ELF-1 (cell line): ENCODE results near the gene ASTL.
A peak's percentile ranks its signal among the peaks of the same experiment; 100 is the strongest.

Experiments used
- DNase-seq: peaks from one replicate; pipeline ENCODE4 v3.0.0-alpha.2; 2016; ENCODE audit warnings: low read depth, low spot score

ASTL gene

DNA sequence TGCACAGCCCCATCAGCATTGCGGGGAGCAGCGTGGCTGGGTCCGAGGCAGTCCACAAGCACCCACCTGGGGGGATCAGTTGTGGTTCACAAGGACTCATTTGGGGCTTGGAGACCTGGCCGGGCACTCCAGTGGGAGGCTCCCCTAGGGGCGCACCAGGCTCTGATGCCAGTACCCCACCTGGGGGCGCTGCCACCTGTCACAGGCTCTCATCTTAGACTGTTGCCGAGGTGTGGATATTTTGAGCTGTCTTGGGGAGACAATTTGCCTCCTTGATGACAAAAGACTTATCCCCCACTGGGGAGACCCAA is 25.0 kb downstream of the ASTL start:
- DNase-seq = no peak

DNA sequence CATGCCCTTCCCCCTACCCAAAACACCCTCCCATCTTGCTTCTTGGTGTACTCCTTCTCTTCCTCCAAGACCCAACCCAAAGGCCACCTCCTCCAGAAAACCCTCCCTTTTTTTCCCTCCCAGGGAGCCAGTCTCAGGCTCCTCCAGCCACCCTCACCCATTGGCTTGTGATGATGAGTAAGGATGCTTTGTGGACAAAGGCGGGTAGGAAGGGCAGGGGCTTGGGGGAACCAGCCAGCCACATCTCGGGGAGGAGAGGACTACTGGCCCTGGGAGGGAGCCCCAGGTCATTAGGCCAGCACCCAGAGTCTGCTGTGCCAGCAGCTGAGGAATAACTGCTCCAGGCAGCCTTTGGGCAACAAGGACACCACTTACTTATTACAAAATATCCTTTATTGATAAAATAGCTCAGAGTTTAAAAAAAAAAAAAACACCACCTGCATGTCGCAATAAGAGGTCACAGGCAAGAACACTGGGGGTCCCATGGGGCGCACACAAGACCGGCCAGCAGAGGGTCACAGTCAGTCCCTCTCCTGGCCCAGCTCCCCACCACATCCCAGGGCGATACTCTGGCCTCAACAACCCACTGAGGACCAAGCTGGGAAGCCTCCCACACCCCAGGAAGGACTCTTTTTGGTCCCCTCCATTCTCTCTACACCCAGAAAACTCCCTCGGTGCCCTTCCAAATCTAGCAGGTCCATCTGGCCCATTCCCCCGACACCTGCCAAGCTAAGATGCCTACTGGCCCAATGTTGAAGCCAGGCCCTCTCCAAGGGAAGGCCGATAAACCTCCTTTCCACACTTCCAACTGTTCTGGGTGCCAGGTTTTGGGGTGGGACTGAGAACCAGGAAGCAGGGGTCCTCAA is 25.6 kb downstream of the ASTL start:
- DNase-seq = peak; percentile 39

DNA sequence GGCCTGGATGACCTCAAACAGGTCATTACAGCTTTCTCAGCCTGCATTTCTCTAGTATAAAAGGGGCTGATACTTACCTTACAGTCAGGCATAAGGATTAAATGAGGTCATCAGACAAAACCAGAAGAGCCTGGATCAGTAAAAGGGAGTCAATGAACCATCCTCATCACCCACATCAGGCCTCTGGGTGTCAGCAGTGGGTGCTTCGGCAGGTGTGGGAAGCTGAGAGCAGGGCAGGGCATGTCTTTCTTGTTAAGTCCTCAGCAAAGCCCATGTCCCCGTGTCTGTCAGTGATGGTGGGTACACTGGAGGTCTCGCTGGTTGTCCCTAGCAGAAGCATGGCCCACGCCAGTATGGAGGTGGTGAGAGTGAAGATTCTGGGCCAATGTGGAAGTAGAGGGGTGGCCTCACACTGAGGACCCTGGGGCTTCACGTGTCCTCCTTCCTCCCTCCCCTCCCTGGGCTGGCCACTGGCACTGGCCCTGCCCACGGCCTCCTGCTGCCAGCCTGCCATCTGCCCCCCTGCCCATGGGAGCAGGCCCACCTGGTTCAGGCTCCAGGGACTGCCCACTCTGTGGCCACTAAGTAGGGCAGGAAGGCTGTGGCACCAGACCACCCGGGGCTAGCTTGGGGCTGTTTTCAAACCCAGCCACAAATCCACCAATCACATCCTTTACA is 26.3 kb downstream of the ASTL start:
- no peak for DNase-seq

DNA sequence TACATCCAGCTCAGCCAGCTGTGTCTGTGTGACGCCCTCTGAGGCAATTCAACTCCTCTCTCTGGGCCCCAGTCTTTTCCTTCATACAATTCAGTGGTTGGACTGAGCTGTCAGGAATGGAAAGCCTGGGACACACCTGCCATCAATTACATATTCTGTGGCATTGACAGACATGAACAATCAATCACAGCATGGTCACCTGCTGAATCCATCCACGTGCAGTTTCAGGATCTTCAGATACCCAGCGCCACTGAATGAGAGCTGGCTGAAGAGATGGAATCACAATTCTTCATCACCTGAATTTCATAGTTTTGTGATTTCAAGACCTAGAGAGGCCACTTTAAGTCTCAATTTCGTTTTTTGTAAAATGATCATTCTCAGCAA is 27.1 kb downstream of the ASTL start:
- DNase-seq = no peak

DNA sequence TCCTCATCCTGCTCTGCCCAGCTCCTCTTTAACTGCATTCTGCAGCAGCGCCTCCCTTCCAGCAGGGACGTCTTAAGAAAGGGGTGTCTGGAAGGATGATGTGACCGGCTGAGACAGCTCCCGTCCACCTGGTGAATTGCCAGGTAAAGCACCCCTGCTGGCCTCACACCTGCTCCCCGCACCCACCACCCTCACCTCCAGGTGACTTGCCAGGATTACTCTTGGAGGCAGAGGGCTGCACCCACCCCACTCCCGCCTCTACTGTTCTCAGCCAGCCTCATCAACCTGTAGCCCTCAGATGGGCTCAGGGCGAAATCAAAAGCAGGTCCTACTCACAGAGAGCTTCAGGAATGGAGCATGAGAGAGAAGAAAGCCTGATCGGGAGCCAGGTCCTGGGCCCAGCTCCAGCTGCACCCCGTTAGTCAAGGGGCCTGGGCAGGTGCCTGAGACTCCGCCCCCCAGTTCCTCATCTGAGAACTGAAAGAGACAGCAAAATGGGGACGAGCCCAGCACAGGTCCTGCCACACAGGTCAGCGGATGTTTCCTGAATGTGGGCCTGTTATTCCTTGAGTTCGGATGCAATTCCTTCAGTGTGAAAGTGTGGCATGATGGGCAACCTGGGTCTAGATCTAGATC is 27.6 kb downstream of the ASTL start:
- DNase-seq = no peak

DNA sequence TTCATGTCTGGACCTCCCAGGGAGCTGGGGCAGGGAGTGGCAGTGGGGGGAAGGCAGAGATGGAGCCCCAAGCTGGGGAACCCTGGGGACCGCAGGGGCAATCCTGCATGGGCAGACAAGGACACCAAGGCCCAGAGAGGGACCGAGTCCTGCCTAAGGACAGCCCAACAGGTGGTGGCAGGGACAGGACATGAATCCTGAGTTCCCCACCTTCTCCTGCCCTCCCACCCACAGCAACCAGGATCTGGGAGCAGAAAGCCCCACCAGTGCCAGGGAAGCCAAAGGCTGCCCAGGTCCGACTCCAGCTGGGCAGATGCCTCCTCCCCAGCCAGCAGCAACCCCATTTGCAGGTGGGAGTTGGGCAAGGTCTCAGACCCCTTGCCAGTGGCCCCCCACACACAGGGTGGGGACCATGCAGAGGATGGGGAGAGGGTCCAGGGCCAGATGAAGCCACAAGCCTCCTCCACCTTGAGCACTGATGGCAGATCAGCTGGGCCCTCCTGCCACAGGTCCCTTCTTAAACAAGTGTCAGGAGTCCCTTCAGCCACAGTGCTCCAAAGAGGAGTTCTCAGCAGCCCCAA is 28.3 kb downstream of the ASTL start:
- no peak for DNase-seq

DNA sequence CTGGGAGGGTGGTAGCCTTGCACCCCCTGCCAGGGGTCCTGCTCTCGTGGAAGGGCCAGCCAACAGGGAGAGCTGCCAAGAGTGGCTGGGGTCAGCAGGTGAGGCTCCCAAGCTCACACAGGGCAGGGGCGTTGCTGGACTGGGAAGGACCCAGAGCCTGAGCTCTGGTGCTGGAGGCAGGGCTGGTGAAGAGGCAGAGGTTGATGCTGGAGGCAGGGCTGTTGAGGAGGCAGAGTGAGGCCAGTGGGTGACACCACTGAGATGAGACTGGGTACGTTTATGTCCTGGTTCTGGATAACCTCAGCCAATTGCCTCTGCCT is 29.0 kb downstream of the ASTL start:
- DNase-seq = no peak

DNA sequence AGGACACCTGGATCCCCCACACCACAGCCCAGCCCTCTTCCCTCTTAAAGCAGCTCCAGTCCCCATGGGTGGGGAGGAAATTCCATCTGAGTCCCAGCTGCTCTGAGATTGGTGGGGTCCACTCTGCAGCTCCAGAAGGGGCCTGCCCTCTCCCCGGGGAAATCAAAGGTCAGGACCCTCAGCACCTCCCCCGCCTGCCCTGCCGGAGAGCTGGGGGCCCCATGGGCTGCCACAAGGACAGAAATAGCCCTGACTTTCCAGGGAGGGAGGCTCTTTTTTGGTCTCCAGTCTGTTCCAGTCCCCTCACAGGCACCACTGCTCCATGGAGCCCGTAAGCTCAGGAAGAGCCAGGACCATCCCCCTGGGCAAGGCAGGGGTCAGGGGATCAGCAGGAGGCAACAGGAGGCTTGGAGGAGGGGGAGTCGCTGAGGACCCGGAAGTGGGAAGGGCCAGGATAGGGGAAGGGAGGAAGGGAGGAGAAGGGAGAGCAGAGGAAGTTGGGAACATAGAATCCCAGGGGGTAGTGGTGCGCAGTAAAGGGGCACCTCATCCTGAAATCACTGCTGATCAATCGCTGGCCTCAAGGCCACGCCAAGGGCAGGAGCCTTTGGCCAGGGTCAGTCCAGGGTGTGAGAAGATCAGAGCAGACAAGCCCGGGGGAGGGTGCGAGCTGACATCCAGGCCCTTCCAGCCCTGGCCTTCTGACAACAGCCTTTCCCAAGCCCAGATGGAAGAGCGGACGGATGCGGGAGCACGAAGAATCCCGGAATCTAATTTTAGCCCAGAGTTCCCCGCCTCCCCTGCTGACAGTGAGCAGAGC is 29.6 kb downstream of the ASTL start:
- DNase-seq = peak; percentile 61

DNA sequence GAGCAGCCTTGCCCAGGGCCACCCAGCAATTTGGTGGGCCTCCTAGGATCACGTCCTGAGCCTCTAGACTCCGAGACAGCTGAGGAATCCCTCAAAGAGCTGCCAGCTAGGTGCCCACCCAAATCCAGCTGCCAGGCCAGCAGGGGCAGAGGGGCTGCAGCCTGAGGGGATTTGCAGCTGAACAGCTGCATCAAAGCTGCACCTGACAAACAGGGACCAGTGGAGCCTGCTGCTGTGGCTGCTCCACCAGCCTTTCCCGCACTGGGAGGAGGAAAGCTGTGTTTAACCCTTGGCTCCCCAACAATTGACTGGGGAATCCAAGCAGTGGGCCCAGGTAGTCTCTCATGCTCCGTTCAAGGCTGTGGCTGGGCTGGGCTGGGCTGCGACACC is 30.2 kb downstream of the ASTL start:
- DNase-seq = no peak

DNA sequence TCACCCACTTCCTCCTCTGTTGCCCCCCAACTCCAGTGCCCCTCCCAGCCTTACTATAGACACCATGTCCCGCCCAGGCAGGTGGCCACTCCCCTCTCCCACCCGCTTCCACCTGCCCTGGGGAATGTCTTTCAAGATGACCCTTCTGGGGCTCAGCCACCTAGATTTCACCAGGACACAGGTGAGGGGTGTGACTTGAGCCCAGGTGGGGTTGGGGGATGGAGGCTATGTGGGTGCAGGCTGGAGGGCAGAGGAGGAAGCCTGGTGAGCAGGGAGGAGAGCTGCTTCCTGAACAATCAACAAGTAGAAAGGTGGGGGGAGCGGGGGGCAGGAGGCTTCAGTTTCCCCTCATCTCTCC is 30.6 kb downstream of the ASTL start:
- no peak for DNase-seq

DNA sequence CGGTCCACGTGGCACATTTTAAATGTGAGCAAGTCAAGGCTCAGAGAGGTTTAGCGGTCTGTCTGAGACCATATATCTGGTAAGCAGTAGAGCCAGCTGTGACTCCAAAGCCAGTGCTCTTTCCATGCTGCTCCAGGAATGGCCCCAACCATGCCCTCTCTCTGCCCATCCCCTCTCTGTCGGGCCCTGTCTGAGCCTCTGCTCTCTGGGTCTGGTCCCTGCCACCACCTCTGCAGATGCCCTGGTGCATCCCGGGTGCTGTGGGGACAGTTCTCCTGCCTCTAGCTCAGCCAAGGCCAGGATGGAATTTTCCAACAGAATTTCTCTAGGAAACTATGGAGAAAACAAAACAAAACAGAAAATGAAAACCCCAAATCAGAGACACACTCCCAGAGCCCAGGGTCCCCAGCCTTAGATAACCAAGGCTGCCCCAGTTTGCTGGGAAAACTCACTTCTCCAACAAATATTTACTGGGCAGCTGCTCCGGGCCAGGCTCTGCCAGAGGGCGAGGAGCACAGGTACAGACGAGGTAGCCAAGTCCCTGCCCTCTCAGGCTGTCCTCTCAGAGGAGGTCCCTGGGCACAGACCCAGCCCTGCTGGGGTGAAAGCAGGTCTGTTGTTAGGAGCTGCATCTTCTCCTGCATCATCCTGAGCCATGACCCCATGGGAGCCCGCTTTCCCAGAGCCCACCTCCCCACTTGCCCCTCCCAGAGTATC is 31.2 kb downstream of the ASTL start:
- DNase-seq = no peak

DNA sequence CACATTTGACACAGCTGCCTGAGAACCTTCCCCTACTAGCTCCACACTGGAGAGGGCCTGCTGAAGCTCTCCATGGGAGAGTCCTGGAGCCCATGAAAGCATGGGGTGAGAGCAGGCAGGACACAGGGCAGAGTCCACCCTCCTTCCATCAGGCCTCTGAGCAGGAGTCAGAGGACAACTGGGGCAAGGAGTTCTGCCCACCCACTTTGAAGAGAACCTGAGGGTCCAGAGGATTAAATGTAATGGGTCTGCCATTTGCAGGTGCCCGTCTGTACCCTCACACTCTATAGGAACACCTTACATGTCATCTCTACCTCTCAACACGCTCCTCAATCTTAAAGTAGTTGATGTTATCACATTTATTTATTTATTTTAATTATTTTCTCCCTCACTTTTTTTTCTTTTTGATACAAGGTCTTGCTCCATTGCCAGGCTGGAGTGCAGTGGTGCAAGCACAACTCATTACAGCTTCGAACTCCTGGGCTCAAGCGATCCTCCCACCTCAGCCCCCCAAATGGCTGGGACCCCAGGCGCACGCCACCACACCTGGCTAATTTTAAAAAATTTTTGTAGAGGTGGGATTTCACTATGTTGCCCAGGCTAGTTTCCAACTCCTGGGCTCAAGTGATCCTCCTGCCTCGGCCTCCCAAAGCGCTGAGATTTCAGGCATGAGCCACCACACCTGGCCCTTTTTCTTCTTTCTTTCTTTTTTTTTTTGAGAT is 32.1 kb downstream of the ASTL start:
- DNase-seq = no peak

DNA sequence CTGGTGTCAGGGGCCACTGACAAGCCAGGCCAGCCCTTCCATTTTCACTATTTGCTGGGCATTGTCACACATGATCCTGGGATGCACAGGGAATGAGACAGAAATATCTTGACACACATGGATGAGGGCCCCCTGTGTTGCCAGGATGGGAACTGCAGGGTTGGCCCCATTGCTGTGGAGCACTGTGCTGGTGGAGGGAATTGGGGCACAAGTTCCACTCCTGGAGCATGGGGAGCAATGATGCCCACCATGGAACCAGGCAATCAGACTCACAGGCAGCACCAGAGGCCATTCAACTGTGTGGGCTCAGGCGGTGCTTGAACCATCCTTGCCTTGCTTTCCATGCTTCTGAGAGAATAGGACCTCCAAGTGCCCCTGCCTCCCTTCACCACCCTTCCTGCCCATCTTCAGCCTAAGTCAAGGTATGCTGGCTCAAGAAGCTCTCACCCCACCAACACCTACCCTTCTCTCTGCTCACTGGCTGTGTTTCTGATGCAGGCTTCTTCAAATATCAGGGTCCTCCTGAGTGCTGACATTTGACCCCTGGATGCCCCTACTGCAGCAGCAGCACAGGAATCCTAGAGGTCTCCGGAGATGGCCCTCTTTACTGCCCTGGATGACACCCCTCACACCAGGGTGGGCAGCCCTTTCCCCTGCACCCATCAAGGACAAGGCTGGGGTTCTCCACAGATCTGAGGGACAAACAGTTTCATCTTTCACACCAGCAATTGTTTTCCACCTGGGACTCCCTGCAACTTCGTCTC is 33.0 kb downstream of the ASTL start:
- no peak for DNase-seq

DNA sequence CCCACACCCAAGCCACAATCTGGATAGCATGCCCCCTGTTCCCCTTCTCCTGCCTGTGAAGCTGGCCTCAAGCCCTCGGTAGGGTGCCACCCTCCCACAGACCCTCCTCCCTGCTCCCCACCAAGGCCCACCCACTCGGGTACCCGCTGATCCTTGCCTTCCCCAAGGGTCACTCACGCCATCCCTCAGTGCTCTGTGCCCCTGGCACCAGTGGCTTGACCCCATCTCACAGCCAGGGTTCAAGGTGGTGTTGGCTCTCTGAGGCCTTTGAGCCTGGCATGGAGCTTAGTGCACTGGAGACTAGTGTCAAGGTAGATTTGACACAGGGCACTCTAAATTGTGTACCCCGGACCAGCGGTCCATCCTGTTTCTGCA is 33.8 kb downstream of the ASTL start:
- no peak for DNase-seq

DNA sequence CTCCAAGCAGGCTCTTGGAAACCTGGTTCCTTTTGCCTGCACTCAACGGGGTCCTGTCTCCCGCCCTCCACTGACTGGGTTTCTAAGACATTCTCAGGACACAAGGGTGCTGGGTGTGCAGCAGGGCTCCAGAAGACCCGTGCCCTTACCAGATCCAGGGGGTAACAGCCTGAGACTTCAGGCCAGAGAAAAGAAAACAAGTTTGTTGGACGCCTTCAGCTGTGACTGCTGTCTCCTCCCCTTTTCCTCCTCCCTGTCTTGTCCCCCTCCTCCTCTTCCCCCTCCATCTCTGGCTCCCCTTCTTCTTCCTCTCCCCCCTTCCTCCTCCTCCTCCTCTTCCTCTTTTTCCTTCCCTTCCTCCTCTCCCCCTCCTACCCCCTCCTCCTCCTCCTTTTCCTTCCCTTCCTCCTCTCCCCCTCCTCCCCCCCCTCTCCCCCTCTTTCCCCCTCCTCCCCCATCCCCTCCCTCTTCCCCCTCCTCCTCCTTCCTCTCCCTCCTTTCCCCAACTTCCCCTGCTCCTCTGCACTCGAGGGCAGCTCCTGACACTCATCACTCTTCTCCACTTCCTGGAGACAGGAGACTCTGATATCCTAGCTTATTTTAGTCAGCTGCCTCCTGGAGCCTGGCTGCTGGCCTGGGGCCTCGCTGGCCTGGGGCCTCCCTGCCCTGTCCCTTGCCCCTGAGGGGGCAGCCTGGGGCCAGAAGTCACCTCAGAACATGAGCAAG is 34.4 kb downstream of the ASTL start:
- DNase-seq = no peak

DNA sequence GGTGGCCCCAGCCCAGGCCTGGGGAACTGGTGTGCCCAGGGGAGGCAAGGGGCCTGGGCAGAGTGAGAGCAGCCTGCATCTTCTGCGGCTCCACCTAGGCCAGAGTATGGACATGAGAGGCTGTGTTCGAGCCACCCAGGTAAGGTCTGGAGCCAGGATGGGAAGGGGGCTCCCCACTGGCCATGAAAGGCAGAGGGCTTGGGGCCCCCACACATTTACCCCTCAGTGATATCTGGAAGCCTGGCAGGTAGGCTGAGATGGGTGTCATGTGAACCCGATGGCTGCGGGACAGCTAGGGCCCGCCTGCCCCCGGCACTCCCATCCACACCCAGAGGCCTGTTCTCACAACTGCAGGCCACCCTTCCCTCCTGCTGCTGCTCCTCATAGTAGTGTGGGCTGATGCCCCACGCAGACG is 35.1 kb downstream of the ASTL start:
- no peak for DNase-seq

DNA sequence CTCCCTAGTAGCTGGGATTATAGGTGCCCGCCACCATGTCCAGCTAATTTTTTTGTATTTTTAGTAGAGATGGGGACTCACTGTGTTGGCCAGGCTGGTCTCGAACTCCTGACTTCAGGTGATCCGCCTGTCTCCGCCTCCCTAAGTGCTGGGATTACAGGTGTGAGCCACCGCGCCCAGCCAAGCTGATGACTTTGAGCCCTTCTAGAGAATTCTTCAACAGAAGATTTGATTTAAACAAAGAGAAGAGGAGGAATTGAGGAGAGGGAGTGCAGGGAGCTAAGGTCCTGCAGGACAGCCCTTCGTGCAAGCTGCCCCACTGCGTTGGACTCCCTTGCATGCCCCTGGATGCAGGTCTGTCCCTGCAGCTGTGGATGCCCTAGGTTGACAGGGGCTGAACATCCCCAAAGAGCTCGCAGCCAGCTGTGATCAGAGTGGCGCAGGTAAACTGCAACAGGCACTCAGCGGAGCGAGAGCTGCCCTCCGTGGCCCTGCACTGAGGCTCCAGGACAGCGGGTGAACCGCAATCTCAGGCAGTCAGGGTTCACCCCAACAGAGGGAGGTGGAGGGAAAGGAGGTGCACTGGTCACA is 35.6 kb downstream of the ASTL start:
- DNase-seq = no peak

DNA sequence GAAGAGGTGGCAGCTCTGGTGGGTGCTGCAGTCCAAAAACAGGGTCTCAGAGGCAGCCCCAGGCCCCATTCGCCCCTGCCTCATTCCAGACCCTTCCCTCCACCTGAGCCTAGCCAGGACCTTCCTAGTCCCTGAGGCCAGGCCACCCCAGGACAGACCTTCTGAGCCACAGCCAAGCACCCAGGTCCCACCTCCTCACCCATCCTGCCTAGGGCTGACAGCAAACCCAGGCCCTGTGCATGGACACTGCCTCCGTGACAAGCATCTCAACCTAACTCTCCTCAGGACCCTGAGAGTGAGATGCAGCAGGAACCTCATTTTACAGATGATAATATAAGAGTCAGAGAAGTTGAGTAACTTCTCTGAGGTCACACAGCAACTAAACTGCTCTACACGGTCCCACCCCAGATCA is 37.4 kb downstream of the ASTL start:
- DNase-seq = no peak
